ENCODE measurements around the gene MYO3A.

The MYO3A gene

GRCh38 chr10:26044141-26044749 lies 110.2 kb downstream of the MYO3A start:
- Histone ChIP-seq H4K20me1 (ENCODE audit: low read depth, low read length) (no peaks in the 10 kb centered on the region), H3K9ac (ENCODE audit: low read length) (no peak overlapping the region), H2AFZ (ENCODE audit: low read depth, low read length, severe bottlenecking) (no peak overlapping the region), H3K36me3 (ENCODE audit: low read length) (no peaks in the 10 kb centered on the region), H3K4me2 (ENCODE audit: low read depth, low read length, poor library complexity, severe bottlenecking) (no peak overlapping the region), H3F3A (ENCODE audit: insufficient read depth) (no peaks in the 10 kb centered on the region), H3K27me3 (ENCODE audit: low read length) (no peaks in the 10 kb centered on the region), H3K27ac (ENCODE audit: low read depth, low read length) (no peak overlapping the region), H3K4me3 (ENCODE audit: insufficient read depth, low read length, poor library complexity, severe bottlenecking) (no peak overlapping the region), H3K9me3 (ENCODE audit: insufficient read depth, low read length) (no peaks in the 10 kb centered on the region), H3K9me2 (replicated peaks; ENCODE audit: insufficient read depth, low read length) (no peaks in the 10 kb centered on the region), H3K79me2 (ENCODE audit: insufficient read depth, low read length) (no peaks in the 10 kb centered on the region)
- no peak for TF ChIP-seq EZH2phosphoT487 (conservative IDR thresholded peaks at IDR 0.05; ENCODE audit: low read length)
- TF ChIP-seq CTCF (IDR thresholded peaks at IDR 0.05; ENCODE audit: insufficient read depth, low read length, poor library complexity, severe bottlenecking) = no peak

GRCh38 chr10:26046073-26046700 lies 112.2 kb downstream of the MYO3A start:
- Histone ChIP-seq H3K9me3 (ENCODE audit: insufficient read depth, low read length) (no peaks in the 10 kb centered on the region), H3K27ac (ENCODE audit: low read depth, low read length) (no peak overlapping the region), H3K36me3 (ENCODE audit: low read length) (no peaks in the 10 kb centered on the region), H3K4me3 (ENCODE audit: insufficient read depth, low read length, poor library complexity, severe bottlenecking) (no peak overlapping the region), H3K79me2 (ENCODE audit: insufficient read depth, low read length) (no peaks in the 10 kb centered on the region), H3K27me3 (ENCODE audit: low read length) (no peaks in the 10 kb centered on the region), H3K4me2 (ENCODE audit: low read depth, low read length, poor library complexity, severe bottlenecking) (no peak overlapping the region), H3F3A (ENCODE audit: insufficient read depth) (no peaks in the 10 kb centered on the region), H4K20me1 (ENCODE audit: low read depth, low read length) (no peaks in the 10 kb centered on the region), H3K9me2 (replicated peaks; ENCODE audit: insufficient read depth, low read length) (no peaks in the 10 kb centered on the region), H3K9ac (ENCODE audit: low read length) (no peak overlapping the region), H2AFZ (ENCODE audit: low read depth, low read length, severe bottlenecking) (no peak overlapping the region)
- no peak for TF ChIP-seq CTCF (IDR thresholded peaks at IDR 0.05; ENCODE audit: insufficient read depth, low read length, poor library complexity, severe bottlenecking)
- TF ChIP-seq EZH2phosphoT487 (conservative IDR thresholded peaks at IDR 0.05; ENCODE audit: low read length) = no peak

- Histone ChIP-seq H3K9me3 (ENCODE audit: insufficient read depth, low read length) (no peaks in the 10 kb centered on the region), H3K4me3 (ENCODE audit: insufficient read depth, low read length, poor library complexity, severe bottlenecking) (no peak overlapping the region), H2AFZ (ENCODE audit: low read depth, low read length, severe bottlenecking) (no peak overlapping the region), H3K36me3 (ENCODE audit: low read length) (no peaks in the 10 kb centered on the region), H3F3A (ENCODE audit: insufficient read depth) (no peaks in the 10 kb centered on the region), H3K9me2 (replicated peaks; ENCODE audit: insufficient read depth, low read length) (no peaks in the 10 kb centered on the region), H3K27me3 (ENCODE audit: low read length) (no peaks in the 10 kb centered on the region), H4K20me1 (ENCODE audit: low read depth, low read length) (no peaks in the 10 kb centered on the region), H3K4me2 (ENCODE audit: low read depth, low read length, poor library complexity, severe bottlenecking) (no peak overlapping the region), H3K79me2 (ENCODE audit: insufficient read depth, low read length) (no peaks in the 10 kb centered on the region), H3K27ac (ENCODE audit: low read depth, low read length) (no peak overlapping the region), H3K9ac (ENCODE audit: low read length) (no peak overlapping the region)
- TF ChIP-seq EZH2phosphoT487 (conservative IDR thresholded peaks at IDR 0.05; ENCODE audit: low read length) (no peak), CTCF (IDR thresholded peaks at IDR 0.05; ENCODE audit: insufficient read depth, low read length, poor library complexity, severe bottlenecking) (no peak)
These were observed 114.7 kb downstream of the MYO3A start for GRCh38 chr10:26048756-26049155.

Data from SU-DHL-6 (cell line).